Right lobe of liver (tissue), 6 donors: ENCODE results near the gene TCAP. TPM values are rescaled to one million over a fixed set of nuclear protein-coding genes. Genes with fewer than 3 reads are reported as not detected.

Source experiments
- ATAC-seq, 4 donors: fragments of 200-7000 bp; cut with Tn5 transposase; one replicate each; pipeline ENCODE4 v1.9.1; 2020; ENCODE audit warnings: mild to moderate bottlenecking in 4 of 4, moderate library complexity in 4 of 4
- DNase-seq, 3 donors: peaks; one replicate each; pipeline ENCODE4 v3.0.0-alpha.2; 2020
- H3K27ac ChIP-seq, 3 donors: fragments of 200-600 bp; one replicate each; pipeline ENCODE4 v1.8.0; 2022
- H3K27me3 ChIP-seq, 2 donors: fragments of 200-600 bp; one replicate each; pipeline ENCODE4 v1.8.0; 2022
- H3K36me3 ChIP-seq, 4 donors: fragments of 200-600 bp; sonication (generic) in 1 of 4; one replicate each; pipeline versions ENCODE4 v1.5.1 to v1.8.0; 2017 to 2022; ENCODE audit warnings: control low read depth in 1 of 4
- H3K4me1 ChIP-seq, 4 donors: fragments of 200-600 bp; sonication (generic) in 1 of 4; one replicate each; pipeline versions ENCODE4 v1.5.1 to v1.8.0; 2017 to 2022; ENCODE audit warnings: control low read depth in 1 of 4
- H3K4me3 ChIP-seq, 3 donors: fragments of 200-600 bp; one replicate each; pipeline ENCODE4 v1.8.0; 2022
- H3K9me3 ChIP-seq, 4 donors: fragments of 200-600 bp; sonication (generic) in 1 of 4; one replicate each; pipeline versions ENCODE4 v1.5.1 to v1.8.0; 2017 to 2022; ENCODE audit warnings: control low read depth in 1 of 4
- CTCF ChIP-seq, 4 donors: fragments of 200-600 bp in 3 of 4; fragments of 450-650 bp in 1 of 4; IDR thresholded peaks; one replicate each; pipeline versions ENCODE4 v1.5.1 to v1.8.0; 2016 to 2022; ENCODE audit warnings: antibody characterized with exemption in 4 of 4, mild to moderate bottlenecking in 2 of 4
- POLR2A ChIP-seq: fragments of 450-650 bp; IDR thresholded peaks from one replicate; pipeline ENCODE4 v1.6.1; 2017; ENCODE audit warnings: antibody characterized with exemption, mild to moderate bottlenecking
- WGBS: methylation state at CpG from one replicate; pipeline ENCODE4 v1.1.6; 2018; ENCODE audit warnings: low coverage, low lambda C conversion rate; ENCODE audit not compliant: insufficient coverage; ENCODE audit errors: missing lambda C conversion rate; 5-methylcytosine and 5-hydroxymethylcytosine counted together
- intact Hi-C, 2 donors: fragments of 100-400 bp; cut with DNase I; formaldehyde crosslinking; loops; one replicate each; pipeline versions ENCODE4 v1.11.2 to v1.14.1; 2022
- total RNA-seq, 6 experiments: library from RNA; depleted of rRNA in 2 of 6; stranded (reverse); fragments of >200 nt in 2 of 6; fragmentation: NEBNext Ultra II Directional in 3 of 6; extraction: Animal tissue kit (Norgen Biotek cat#: 25700) in 3 of 6; gene quantifications; one replicate each; pipeline versions ENCODE4 v1.1.0 to v1.2.4, GENCODE V29; 2016 to 2023
- donor health status: DM: no; HTN: yes; CAD: no.
- donor health status: DM: no; HTN: no; CAD: no.
- donor health status: DM: no; HTN: no; CAD: no.
- donor health status: DM: no; HTN: yes; CAD: no.
- donor health status: DM: no; HTN: yes; CAD: no.

TCAP gene
- total RNA-seq, 6 experiments from 2014 or later = 0.49 to 4.3 (median 1.1) TPM

GRCh38 chr17:39628655-39629493, 36.3 kb upstream of the TCAP start:
- Histone ChIP-seq H3K27me3 (peaks cover 0 to 9% of the 10 kb centered on the region in 2 donors), H3K4me3 (no peak overlapping the region), H3K4me1 (no peaks in the 10 kb centered on the region), H3K27ac (no peak overlapping the region), H3K9me3 (no peaks in the 10 kb centered on the region), H3K36me3 (no peaks in the 10 kb centered on the region)
- intact Hi-C loops = loop anchor here in 1 of 2 donors (10.0 kb wide), 2 partner anchors 46 to 84 kb away; no protein-coding TSS in a partner anchor
- DNase-seq = no peak
- WGBS = 68% methylated on average over 6 of the region's 10 CpGs
- TF ChIP-seq CTCF (IDR thresholded peaks at IDR 0.05) (no peak), POLR2A (no peak)
- ATAC-seq = no peak

- no peaks in the 10 kb centered on the region for H3K4me1 ChIP-seq
- no peak for DNase-seq
- no peak for TF ChIP-seq CTCF (IDR thresholded peaks at IDR 0.05)
- no peak for TF ChIP-seq POLR2A
- ATAC-seq = no peak
- no peak overlapping the region for H3K4me3 ChIP-seq
- no peaks in the 10 kb centered on the region for H3K9me3 ChIP-seq
- H3K27ac ChIP-seq = no peak overlapping the region
- H3K36me3 ChIP-seq = no peaks in the 10 kb centered on the region
- peaks cover 0 to 9% of the 10 kb centered on the region in 2 donors for H3K27me3 ChIP-seq
- intact Hi-C loops = loop anchor here in 1 of 2 donors (10.0 kb wide), 2 partner anchors 45 to 85 kb away; no protein-coding TSS in a partner anchor
- 42% methylated on average over 2 of the region's 3 CpGs for WGBS
Observed at GRCh38 chr17:39629494-39629880, 35.7 kb upstream of the TCAP start.

GRCh38 chr17:39629898-39630297, 35.3 kb upstream of the TCAP start:
- H3K9me3 ChIP-seq = no peaks in the 10 kb centered on the region
- no peak overlapping the region for H3K27ac ChIP-seq
- H3K4me3 ChIP-seq = no peak overlapping the region
- 50% methylated on average over 2 of the region's 12 CpGs for WGBS
- peaks cover 0 to 9% of the 10 kb centered on the region in 2 donors for H3K27me3 ChIP-seq
- intact Hi-C loops = loop anchor here in 1 of 2 donors (10.0 kb wide), 3 partner anchors 45 to 115 kb away; no protein-coding TSS in a partner anchor
- H3K36me3 ChIP-seq = no peaks in the 10 kb centered on the region
- ATAC-seq (no peak), DNase-seq (no peak)
- TF ChIP-seq CTCF (IDR thresholded peaks at IDR 0.05) = no peak
- no peak for TF ChIP-seq POLR2A
- no peaks in the 10 kb centered on the region for H3K4me1 ChIP-seq

- DNase-seq (no peak), ATAC-seq (no peak)
- H3K4me3 ChIP-seq = no peak overlapping the region
- intact Hi-C loops = loop anchor here in 1 of 2 donors (10.0 kb wide), 1 partner anchor 113 kb away; no protein-coding TSS in a partner anchor
- no peaks in the 10 kb centered on the region for H3K36me3 ChIP-seq
- 26% methylated on average over 3 of the region's 6 CpGs for WGBS
- TF ChIP-seq POLR2A = no peak
- no peak for TF ChIP-seq CTCF (IDR thresholded peaks at IDR 0.05)
- no peaks in the 10 kb centered on the region for H3K9me3 ChIP-seq
- H3K27me3 ChIP-seq = peaks cover 0 to 9% of the 10 kb centered on the region in 2 donors
- H3K4me1 ChIP-seq = peaks cover 0 to 4% (median 2%) of the 10 kb centered on the region in 4 donors
- no peak overlapping the region for H3K27ac ChIP-seq
Observed at GRCh38 chr17:39631403-39631802, 33.7 kb upstream of the TCAP start.
